NAMALWA (cell line): ENCODE measurements around the gene TPP2.

Experiments
- DNase-seq: peaks from one replicate; pipeline ENCODE4 v3.0.0-alpha.2; 2015; ENCODE audit warnings: low spot score

TPP2 gene

DNA sequence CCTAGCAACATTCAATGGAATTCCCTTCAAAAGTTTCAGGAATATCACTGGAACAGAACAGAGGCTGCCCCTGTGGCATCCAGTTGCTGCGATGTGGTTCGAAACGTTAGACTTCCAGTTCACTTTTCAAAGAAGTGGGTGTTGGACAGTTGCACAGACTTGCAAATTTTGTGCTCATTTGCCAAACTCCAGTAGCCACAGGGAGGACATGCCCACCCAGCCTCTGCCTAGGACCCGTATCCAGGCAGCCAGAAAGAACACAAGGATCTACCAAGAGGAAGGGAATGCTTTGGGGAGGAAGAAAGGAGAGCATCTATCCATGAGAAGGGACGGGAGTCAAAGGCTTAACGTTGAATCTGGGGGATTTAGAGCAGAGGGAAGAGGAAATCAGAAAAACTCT, 98.2 kb downstream of the TPP2 start, which contains the start of gene METTL21C:
METTL21C (minus strand) TSS at position 108 of the 400 bp plus-strand sequence. CDS start 546 bp downstream, outside the sequence.
- DNase-seq = no peak

DNA sequence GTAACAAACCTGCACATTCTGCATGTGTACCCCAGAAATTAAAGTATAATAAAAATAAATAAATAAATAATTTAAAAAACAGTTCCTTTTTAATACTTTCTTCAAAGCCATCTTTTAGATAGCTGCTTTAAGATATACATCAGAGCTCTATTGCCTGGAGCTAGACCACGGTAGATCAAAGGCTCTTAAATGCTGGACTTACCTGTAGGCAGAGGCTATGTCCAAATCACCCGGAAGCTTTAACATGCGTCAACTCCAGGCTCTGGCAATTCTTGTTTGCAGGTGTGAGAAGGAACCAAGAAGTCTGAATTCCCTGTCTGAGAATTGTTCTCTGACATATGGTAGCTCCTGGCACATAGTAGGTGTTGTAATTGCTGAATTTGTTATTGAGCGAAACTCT, 99.7 kb downstream of the TPP2 start:
- no peak for DNase-seq

- no peak for DNase-seq
These were observed 100.5 kb downstream of the TPP2 start for GRCh38 chr13:102697264-102697663.

DNA sequence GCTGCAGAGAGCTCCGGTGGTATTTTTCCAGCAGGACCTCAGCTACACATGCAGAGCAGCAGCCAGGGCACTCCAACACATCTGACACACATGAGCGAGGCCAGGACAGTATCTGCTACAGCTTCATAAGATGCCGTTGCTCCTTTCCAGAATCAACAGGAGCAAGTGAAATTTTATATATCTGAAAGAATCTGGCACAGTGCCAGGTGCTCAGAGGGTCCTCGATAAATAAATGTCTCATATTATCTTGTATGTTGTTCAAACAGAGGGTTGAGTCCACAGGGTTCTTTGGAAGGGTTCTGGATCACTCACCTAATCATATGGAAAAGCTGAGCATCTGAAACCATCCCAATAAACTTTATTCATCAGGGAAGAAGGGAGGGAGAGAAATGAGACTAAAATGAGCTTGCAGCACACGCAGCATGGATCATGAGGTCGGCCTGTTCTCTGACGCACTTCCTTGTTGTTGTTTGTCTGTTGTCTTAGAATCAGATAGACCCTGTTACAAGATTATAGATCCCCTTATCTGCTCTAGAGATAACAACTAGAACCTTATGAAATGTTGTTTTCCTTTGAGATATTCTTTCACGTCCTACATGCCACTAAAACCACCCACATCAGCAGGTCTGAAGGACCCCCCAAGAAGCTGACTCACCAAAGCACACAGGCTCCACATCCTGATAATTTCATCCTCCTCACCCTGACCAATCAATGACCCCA, 101.3 kb downstream of the TPP2 start:
- DNase-seq = no peak

- DNase-seq = no peak
These were observed 101.8 kb downstream of the TPP2 start for GRCh38 chr13:102698649-102698980.

DNA sequence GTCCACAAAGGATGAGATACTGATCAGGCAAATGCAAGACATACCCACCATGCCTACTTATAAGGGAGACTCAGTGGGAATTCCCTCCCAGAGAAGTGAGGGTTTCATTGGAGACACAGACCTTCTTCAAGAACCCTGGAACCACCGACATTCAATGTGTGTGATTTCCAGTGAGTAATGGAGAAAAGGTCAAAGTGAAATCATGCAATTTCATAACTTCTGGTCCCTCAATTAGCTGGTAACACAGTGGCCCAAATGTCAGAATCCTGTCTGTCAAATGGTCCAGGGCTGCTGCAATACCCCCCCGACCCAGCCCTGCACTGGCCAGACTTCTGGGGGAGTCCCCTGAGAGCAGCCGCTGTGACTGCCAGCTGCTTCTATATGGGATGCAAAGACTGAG, 102.7 kb downstream of the TPP2 start:
- no peak for DNase-seq

- DNase-seq = no peak
These were observed 103.6 kb downstream of the TPP2 start for GRCh38 chr13:102700088-102701031.

- no peak for DNase-seq
These were observed 104.5 kb downstream of the TPP2 start for GRCh38 chr13:102701331-102701730.

DNA sequence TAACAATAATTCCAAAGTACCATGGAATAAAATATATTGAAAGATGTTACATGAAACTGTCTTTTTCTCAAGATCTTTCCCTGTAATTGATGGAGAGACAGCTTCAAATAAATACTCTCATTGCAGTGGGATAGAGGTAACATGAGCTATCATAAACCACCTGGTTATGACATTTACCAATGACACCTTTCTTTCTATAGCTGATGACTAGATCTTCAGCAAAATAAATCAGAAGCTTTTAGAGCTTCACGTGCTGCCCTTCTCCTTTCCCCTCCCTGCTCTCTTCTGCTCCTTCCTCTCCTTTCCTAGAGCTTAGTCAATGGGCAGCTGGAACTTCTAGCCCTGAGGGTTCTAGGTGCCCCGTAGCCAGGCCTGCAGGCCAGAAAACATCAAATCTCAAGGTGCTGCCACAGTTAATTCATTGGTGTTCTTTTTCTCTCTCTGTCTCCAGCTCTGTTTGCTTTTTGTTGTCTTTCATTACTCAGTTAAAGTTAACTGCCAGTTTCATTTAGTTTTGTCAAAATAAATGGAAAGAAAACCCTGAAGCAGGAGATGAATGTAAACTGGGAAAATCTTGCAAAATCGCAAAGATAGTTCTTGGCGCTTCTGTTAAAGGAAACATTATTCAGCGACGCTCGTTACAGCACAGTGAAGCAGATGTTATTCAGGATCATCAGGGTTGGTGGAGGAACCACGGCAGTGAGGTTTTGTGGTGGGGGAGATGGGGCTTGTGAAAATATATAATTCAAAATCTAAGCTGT, 106.4 kb downstream of the TPP2 start:
- DNase-seq = no peak

DNA sequence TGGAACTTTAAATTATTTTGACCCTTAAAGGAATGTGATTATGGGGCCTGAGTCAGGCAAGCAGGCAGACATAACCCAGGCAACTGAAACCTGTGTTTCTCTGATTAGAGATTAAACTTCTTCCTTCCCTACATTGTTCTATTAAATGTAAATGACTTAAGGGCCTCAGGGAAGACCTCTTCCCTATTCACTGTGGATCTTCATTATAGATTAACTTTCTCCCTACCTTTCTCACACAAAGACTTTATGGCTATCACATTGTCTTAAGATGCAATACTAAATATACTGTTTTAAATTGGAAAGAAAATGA, 106.9 kb downstream of the TPP2 start:
- no peak for DNase-seq

DNA sequence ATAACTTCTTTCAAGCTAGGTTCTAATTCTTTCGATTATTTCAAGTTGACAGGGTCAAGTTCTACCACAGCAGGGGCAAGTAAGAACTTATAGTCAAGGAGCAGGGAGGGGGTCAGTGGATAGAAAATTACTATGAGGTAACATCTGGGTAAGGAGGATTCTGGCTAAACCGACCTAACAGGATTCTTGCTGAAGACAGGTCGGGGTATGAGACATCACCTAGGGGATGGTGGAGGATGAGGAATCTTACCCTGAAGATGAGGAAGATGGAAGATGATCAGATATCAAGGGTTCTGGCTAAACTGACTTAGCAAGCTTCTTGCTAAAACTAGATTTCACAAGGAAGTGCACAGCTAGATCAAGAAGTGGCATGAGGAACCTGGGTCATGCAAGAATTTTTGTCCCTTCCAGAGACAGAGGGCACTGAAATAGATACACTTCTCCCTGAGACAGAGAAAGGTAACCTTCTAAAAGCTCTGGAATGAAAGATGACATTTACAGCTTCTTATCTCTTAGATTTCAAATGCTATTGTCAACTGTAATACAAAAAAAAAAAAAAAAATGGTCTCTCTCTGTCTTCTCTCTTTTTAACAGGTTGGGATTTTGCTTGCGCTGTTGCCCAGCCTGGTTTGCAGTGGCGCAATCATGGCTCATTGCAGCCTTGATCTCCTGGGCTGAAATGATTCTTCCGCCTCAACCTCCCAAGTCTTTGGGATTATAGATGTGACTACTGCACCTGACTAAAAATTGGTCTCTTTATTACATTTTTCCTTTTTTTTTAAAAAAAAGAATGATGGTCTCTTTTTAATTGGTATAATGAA, 107.7 kb downstream of the TPP2 start:
- no peak for DNase-seq

GRCh38 chr13:102707467-102707866, 110.7 kb downstream of the TPP2 start:
- DNase-seq = no peak

GRCh38 chr13:102708211-102708610, 111.4 kb downstream of the TPP2 start:
- DNase-seq = no peak

DNA sequence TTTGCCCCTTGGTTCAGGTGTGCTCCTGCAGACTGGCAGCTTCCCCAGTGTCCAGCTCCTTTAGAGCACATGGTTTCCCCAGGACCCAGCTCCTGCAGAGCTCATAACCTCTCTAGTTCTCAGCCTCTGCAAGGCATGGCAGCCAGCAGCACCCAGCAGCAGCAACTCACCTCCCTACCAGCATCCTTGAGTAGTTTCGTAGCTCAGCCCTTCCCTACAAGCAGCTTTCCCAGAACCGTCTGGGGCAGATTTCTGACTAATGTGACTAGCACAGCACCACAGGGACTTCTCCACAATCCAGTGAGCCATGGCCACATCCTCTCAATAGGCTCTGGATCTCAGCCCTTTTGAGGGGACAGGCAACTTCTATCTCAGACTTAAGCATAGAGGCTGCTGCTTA, 112.2 kb downstream of the TPP2 start:
- no peak for DNase-seq

GRCh38 chr13:102709536-102709935, 112.8 kb downstream of the TPP2 start:
- DNase-seq = no peak

GRCh38 chr13:102710261-102710679, 113.5 kb downstream of the TPP2 start:
- no peak for DNase-seq

DNA sequence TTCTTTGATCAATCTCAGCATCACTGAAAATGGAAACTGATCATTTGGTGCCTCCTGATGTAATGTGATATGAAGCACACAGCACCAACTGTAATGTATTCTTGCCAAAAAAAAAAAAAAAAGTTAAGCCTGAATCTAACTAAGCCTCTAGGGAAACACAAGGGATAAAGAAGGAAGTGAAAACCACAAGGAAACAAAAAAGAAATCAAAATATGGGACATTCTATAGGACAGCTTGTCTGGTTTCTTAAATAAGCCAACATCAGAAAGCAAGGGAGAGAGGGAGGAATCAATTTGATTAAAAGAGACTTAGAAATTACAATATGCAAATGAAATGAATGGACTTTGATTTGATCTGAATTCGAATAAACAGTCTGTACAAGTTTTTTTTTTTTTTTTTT, 118.7 kb downstream of the TPP2 start:
- DNase-seq = no peak

DNA sequence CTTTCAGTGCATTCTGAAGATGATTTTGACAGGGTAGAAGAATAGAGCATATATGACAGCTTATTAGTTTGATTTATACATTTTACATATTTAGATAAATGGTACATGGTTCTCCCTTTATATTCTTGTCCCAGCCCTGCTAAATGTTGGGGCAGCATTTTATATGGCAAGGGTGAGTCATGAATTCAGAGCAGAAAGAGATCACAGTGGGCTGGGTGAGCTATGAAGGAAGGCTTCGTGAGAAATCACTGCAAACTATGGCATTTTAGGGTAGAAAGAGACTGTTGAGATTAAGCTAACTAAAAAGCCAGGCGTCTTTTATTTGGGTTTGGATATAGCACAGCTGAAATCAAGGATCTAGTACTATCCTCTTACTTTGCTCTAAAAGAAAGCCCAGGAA, 122.0 kb downstream of the TPP2 start:
- DNase-seq = no peak

- no peak for DNase-seq
These were observed 125.0 kb downstream of the TPP2 start for GRCh38 chr13:102721800-102722231.

DNA sequence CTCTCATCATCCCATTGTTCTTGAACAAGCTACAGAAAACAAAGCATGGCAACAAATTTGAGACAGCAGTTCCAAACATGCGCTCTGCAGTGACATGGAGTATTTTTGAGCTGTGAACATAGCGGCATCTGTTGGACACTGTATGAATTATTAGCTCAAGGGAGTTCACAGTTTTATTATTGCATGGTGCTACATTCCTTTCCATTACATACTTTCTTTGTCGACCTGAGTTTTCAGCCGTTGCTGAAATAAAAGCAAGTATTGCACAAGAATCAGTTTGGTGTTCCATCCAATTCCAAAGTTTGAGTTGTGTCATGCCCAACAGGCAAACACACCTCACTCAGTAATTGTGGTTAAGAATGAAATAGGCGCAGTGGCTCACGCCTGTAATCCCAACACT, 128.1 kb downstream of the TPP2 start:
- DNase-seq = peak; percentile 47

GRCh38 chr13:102726430-102726829, 129.6 kb downstream of the TPP2 start:
- peak; percentile 45 for DNase-seq
